Left forelimb (tissue), 1 donor: ENCODE results near the gene LRRC74A.
"Not testable (repeated sequence)": the region's sequence is repeated elsewhere in the genome, so short reads cannot be mapped to it uniquely, and the experiment has no call there.

Experiments used
- DNase-seq: peaks from one replicate; pipeline ENCODE4 v3.0.0-alpha.2; 2018; ENCODE audit warnings: low spot score

Gene LRRC74A

DNA sequence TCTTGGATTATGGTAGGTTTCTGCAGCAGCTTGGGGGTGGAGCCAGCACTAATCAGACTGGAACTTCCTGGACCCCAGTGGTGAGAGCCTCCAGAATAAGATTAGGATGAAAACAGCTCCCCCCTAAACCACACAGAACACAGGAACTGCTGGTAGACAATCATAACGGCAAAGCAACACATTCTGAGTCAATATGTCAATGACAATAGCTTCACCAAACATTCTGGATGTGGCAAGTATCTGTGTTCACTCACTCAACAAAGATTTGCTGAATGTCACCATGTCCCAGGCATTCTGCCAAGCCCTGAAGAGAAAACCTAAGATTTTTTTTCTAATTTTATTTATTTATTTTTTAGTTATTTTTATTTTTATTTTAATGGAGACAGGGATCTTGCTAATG, 65.2 kb downstream of the LRRC74A start:
- DNase-seq, result no peak

DNA sequence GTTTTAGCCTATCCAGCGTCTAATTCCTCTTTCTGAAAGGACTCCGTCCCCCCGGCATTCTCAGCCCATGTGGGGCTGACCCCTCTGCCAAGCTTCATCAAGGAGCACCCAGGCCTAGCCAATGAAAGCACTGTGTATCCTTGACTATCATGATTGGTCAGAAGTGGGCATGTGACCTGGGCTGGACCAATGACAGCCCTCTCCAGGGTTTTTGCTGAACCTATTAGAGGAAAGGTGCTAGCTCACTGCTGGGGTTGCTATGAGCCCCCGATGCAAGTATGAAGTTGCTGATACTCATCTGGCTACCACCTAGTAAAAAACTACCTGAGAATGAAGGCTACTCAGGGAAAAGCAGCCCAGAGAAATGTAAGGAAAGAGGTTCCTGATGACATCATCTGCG, 68.1 kb downstream of the LRRC74A start:
- DNase-seq, result no peak

DNA sequence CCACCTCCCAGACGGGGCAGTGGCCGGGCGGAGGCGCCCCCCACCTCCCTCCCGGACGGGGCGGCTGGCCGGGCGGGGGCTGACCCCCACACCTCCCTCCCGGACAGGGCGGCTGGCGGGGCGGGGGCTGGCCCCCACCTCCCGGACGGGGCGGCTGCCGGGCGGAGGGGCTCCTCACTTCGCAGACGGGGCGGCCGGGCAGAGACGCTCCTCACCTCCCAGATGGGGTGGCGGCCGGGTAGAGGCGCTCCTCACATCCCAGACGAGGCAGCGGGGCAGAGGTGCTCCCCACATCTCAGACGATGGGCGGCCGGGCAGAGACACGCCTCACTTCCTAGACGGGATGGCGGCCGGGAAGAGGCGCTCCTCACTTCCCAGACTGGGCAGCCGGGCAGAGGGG, 71.8 kb downstream of the LRRC74A start:
- not testable (repeated sequence) for DNase-seq

DNA sequence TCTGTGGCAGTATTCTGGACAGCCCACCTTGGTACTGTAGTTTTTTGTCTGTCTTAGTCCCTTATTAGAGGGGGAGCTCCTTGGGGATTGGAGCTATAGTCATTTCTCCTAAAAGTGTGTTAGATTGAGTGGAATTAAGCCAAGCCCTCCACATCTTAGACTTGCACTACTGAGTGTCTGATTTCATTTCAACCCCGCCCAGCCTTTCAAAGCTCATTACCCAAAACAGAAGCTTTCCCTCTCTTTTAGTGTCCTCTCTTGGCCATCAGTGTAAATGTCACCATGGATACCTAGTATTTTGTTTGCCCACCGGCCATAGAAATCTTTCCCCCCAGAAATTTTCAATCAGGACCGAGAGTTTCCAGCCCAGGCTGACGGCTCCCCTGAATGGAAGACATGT, 74.5 kb downstream of the LRRC74A start:
- DNase-seq, result no peak

DNA sequence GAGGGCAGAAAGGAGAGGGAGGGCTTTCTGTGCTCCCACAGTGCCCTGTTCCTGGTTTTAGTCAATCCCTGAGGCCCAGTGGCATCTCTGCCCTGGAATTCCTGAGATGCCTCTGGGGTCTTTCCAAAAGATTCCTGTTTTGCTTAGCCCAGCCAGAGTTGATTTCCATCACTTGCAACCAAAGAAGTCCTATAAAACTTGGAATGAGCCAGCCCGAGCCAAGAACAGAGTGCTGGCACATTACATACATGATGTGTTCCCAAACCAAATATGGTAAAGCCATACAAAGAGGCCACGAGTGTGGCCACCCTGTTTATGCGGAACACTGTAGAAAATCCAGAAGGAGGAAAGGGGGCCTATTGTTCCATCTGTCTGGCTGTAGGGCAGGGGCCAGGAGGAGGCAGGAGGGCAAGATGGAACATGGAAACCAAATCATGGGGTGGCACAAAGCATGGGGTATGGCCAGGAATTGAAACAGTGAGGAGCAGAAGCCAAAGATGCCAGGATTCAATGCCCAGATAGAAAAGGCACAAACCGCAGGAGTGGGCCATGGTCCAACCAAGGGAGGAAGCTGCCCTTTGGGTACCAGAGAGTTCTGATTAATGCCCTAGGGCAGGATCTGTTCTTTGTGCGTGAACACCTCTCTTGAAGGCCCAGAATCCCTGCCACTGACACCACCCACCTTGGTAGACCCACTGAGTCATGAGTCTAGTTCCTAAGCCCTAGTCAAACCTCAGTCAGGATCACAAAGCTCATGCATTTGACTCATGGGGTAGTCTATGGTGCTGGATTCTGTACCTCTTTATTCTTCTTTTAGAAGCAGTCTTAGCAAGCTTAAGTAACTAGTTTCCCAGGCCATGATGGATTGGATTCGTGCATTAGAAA, 75.2 kb downstream of the LRRC74A start:
- DNase-seq, result no peak

DNA sequence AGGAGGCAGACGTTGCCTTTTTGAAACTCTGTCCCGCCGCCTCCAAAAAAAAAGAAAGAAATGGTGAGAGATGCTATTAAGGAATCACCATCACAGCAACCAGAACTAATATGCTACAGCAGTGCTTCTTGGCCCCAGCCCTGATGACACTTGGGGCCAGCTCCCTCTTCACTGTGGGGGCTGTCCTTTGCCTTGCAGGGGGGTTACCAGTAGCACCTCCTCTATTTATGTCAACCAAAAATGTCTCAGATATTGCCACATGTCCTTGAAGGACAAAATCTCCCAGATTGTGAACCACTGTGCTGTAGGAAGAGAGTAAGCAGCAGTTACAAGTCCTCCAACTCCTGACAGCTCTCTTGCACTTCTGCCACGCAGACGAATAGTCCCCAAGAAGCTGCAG, 76.4 kb downstream of the LRRC74A start:
- no peak for DNase-seq

DNA sequence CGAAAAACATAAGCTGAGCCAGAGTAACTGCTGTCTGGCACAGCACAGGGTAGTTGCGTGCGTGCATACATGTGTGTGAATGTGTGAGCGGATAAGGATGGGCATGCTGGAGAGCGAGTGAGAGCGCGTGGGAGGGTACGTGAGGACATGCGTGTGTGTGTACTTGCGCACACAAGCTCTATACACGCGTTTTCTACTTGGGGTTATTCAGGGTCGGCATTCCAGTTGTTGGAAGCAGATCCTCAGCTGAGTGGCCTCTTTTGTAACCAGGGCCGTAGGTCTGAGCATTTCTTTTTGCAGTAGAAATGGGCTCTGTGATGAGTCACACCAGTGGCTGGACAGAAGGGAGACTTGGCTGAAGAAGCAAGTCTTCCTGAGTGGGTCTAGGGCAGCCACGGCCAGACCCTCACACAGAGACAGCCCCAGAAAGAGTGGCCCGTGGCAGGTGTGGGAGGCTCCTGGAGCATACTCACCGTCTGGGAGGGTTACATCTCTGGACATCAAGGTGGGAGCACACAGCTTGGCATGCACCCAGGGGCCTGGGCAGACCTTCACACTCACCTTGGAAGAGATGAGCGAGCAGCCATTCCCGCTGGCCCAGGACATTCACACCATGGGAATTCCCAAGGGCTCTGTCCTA, 78.0 kb downstream of the LRRC74A start:
- no peak for DNase-seq

DNA sequence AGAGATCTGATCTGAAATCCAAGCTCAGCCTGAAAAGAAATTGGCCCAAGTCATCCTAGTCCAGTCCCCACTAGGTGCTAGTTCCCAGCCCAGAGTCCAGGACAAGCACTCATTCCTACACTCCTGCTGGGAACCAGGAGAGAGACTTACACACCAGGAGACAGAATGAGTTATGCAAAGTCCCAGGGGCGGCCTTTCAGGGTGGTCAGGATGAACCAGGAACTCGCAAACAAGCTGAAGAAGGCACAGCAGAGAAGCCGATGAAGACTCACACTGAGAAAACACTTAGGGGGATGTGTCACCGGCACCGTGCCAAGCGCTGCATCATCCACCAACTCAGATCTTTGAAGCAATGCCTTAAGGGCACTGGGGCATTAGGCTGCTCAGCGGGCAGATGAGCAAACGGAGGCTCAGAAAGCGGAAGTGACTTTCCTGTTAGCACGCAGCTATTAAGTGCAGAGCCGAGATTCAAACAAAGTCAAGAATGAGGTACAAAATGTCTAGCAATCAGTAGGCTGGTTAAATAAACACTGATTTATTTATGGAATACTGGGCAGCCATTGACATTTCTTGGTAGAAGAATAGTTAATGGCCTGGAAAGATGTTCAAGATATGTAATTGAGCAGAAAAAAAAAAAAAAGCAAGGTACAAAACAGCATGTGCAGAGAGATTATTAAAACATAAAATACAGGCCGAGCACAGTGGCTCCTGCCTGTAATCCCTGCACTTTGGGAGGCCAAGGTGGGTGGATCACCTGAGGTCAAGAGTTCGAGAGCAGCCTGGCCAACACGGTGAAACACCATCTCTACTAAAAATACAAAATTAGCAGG, 78.7 kb downstream of the LRRC74A start:
- no peak for DNase-seq

DNA sequence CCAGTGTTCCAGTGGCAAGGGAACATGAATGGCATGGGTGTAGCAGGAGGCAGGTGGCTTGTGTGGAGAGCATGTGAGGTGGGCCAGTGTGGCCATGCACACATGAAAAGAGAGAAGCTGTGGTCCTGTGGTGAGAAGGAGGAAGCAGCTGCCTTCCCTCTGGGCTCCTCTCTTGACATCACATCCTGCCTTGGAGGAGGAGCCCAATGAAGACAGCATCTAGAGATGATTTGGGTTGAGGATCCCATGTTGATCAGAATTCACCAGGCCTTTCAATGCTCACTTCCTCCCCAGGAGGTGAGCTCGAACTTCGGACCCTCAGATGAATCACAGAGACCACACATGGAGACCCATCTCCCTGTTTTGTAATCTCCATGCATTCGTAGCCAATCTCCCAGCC, 82.6 kb downstream of the LRRC74A start:
- DNase-seq, result no peak

DNA sequence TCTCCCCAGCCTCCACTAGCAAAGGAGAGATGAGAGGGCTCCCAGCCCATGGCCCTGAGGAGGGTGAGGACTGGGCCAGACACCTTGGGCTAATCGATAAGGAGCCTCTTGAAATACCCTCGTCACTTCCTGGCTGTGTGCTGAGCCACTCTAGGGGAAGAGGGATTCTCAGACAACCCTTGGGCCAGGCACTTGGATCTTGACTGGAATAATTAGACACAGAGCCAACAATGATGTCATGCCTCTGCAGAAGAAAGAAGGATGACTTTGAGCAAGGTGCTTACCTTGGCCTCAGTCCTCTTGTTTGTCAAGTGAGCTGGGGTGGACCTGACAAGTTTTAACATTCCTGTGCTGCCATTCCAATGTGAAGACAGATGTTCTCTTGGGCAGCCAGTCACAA, 83.1 kb downstream of the LRRC74A start:
- DNase-seq, result no peak

DNA sequence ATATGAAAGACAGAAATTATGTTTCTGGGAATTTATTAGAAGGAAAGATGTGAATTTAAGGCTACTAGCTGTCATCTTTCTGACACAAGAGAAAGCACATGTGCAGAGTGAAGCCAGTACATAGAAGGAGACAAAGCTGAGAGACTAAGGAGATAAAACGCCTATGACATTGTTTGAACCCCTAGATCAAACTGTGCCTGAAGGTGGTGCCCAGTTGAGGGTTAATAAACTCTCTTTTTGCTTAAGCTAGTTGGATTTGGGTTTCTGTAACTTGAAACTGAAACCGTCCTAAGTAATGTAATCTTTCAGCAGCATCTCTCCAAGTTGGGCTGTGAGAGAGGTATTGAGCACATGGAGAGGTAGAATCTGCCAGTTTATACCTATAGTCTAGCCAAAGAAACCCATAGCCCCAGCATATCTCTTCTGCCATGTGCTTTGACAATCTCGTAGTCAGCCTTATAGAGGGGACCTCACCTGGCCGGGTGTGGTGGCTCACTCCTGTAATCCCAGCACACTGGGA, 84.2 kb downstream of the LRRC74A start:
- DNase-seq, result no peak

DNA sequence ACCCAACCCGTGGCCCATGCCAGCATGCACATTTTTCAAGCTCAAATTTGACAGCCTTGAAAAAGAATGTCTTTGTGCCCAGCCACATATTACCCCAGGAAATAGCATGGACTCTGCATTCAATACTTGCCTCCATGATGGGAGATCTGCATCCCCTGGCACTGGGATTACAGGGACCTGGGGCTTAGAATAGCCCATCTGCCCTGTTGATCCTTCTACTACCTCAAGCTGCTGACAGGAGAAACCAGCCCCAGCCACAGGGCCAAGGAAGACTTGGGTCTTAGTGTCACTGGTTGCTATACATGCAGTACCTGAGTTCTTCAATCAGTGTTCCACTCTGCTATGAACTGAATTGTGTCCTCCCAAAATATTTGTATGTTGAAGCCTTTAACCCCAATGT, 85.3 kb downstream of the LRRC74A start:
- DNase-seq, result no peak

DNA sequence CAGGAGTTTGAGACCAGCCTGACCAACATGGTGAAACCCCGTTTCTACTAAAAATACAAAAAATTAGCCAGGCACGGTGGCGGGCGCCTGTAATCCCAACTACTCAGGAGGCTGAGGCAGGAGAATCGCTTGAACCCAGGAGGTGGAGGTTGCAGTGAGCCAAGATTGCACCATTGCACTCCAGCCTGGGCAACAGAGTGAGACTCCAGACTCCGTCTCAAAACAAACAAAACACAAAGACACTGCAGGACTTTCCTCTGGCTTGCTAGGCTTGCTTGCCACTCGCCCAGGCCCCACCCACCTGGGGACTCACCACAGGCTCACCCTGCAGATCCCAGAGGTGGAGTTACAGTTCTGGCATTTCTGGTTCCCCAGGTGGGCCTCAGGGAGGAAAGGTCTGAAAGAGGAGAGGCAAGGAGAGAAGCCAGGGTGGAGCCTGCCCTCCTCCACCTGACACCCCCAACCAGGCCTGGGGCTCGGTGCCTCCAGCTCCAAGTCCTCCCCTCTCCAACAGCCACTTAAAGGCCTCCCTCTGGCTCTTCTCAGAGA, 88.4 kb downstream of the LRRC74A start:
- not testable (repeated sequence) for DNase-seq

DNA sequence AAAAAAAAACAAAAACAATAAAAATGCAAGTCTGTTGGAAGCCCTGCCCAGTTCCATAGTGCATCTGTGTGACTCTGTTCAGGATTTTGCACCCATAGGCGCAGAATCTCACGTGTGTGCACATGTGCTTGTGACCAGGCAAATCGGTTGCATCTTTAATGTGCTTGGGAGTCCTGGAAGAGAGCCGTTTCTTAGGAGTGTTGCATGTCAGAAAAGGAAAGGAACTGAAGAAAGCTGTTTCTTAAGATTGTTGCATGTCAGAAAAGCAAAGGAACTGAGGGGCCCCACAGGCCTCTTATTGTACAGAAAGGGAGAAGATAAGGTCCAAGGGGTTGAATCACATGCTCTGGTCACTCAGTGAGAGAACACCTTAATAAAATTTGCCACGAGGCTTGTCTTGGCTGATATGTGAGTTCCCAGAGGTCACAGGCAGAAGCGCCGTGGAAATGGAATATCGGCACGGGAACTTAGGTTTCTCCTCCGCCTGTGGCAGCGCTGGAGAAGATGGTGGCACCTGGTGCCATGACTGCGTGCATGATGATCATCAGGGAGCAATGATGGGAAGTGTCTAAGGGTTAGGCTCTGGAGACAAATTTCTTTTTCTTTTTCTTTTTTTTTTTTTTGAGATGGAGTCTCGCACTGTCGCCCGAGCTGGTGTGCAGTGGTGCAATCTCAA, 90.0 kb downstream of the LRRC74A start:
- DNase-seq, result no peak

DNA sequence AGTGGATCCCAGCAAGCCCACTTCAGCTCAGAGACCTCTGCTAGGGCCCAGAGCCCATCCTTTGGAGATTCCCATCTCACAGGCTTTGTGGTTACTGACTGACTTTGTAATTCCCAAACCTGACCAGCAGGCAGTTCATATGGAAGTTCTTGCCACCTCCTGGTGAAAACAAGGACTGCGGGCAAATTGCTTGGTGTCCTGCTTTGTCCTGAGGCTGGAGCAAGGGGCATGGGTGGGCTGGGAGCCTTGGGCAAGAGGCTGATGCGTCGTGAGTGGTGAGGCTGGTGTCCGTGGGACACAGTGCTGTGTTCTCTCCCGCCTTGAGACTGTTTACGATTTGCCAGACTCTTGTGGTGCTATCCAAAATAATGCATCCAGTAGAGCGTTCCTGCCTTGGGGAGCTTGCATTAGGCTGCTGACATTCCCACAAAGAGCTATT, 91.0 kb downstream of the LRRC74A start:
- DNase-seq, result no peak

DNA sequence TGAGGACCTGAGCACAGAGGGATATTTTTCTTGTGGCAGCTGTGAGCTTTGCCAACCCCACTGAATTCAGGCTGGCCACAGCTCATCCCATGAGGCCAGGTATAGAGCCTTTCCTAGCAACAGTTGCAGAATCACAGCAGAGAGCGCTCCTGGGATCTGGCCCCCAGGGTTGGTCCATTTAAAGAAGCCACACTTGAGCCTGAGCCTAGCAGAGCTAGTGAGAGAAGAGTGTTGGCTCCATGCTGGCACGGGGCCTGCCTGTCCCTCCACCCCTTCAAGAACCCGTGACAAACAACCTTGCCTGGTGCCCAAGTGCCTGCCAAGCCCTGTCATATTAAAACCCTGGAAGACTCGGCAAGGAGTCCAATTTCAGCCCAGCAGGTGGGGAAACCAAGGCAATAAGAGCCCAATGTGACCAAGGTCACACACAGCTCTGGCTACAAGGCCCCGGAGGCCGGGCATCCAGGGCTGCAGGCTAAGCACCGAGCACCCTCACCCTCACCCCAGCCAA, 91.6 kb downstream of the LRRC74A start:
- DNase-seq, result no peak

DNA sequence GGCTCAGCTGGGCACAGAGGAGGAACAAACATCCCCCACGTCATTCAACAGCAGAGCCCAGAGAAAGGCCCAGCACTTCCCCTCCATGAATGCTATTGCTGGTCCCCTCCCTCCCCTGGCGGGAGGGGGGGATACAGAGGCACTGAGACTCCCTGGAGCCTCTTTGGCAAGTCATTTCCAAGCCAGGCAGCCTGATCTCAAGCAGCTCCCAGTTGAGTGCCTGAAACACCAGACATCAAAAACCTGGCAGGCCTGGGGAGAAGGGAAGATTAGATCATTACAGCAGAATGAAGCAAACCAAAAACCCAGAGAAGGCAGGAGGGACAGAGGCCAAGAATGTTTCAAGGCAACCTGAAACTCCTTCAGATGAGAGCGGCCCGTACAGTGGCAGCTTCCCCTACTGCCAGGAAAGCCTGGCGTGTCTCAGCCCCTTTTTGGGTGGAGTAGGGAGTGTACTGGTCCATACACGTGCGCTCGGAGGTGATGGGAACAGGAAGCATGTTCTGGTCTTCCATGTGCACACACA, 92.1 kb downstream of the LRRC74A start:
- DNase-seq, result no peak

DNA sequence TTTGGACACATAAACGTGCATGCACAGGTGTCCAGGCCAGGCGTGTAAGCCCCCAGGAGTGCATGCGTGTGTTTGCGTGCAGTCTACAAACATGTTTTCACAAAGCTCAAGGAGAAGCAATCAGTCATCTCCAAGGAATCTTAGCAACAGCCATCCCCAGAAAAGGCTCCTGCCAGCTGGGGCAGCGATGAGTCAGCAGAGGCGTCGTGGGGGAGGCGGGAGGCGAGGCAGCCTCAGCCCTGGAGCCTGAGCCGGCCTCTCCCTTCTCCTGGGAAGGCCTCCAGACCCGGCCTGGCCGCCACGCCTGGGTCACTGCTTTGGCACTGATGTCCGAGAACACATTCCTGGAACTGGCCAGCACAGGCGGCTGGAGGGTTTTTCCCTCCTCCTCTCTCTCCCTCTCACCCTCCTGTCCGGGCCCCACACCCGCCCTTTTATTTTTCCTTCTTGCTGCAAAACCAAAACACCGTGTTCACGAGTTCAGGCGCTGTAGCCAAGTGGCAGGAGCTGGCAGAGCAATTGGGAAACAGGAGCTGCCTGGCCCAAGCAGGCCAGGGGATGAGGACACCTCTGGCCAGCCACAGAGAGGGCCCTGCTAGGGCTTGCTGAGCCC, 92.7 kb downstream of the LRRC74A start:
- DNase-seq, result peak; percentile 95
